Cardiac muscle cell (in vitro differentiated cells and primary cell): Measurements from ENCODE around the gene MAB21L1. TPM values are rescaled to one million over a fixed set of nuclear protein-coding genes. Genes with fewer than 3 reads are reported as not detected.

ENCODE experiments used
- DNase-seq, 2 donors: peaks; one replicate each; pipeline versions ENCODE4 v3.0.0 to v3.0.0-alpha.2; 2010 to 2017; ENCODE audit warnings: low read depth in 1 of 2, low spot score in 1 of 2
- H3K27ac ChIP-seq: fragments of 200-600 bp; sonication (generic); 2 replicates; pipeline ENCODE4 v1.5.1; 2016
- H3K27me3 ChIP-seq: fragments of 200-600 bp; sonication (generic); 2 replicates; pipeline ENCODE4 v1.6.0; 2016; ENCODE audit warnings: control low read depth
- H3K36me3 ChIP-seq: fragments of 200-600 bp; sonication (generic); 2 replicates; pipeline ENCODE4 v1.5.1; 2016; ENCODE audit warnings: control low read depth
- H3K4me1 ChIP-seq: fragments of 200-600 bp; sonication (generic); 2 replicates; pipeline ENCODE4 v1.8.1; 2017; ENCODE audit warnings: low read depth, mild to moderate bottlenecking, mixed run types
- H3K4me3 ChIP-seq: fragments of 200-600 bp; sonication (generic); 2 replicates; pipeline ENCODE4 v1.5.1; 2016; ENCODE audit warnings: mild to moderate bottlenecking
- H3K9me3 ChIP-seq: fragments of 200-600 bp; sonication (generic); 2 replicates; pipeline ENCODE4 v1.5.1; 2017; ENCODE audit warnings: low read depth, mild to moderate bottlenecking, control low read depth
- polyA plus RNA-seq: library from polyadenylated mRNA; unstranded; fragments of >200 nt; fragmentation: Nextera tagmentation; extraction: Ambion mirVana; gene quantifications from 2 replicates; pipeline ENCODE4 v1.2.1, GENCODE V29; 2016
- total RNA-seq: library from RNA; depleted of rRNA; stranded (reverse); fragments of >200 nt; gene quantifications from 2 replicates; pipeline ENCODE4 v1.2.3, GENCODE V29; 2016
- TF ChIP-seq, protein P1 (sequence below): IDR thresholded peaks from 2 replicates; pipeline ENCODE4 v1.5.1; 2012; ENCODE audit warnings: low read depth, mild to moderate bottlenecking, low read length

Gene MAB21L1
- total and polyA plus RNA-seq, 2 experiments from 2014 or later = 0.03 to 0.29 TPM

DNA sequence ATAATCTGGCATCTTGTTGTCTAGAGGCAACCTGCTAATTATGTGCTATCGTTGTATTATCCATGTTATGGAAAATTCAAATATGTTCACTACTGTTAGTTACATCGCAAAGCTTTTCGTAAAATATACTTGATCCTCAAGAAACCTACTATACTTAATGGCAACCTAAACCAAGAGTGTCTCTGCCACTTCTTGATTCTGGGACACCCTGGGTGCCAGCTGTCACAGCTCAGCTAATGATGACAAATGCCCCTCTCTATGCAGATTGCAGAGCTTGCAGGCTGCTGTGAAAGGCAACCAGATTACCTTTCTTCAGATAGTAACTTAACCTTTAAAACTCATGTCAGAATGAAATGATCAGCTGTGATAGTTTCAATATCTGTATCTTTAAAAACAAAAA, 8.9 kb upstream of the MAB21L1 start:
- TF ChIP-seq, protein P1, sequence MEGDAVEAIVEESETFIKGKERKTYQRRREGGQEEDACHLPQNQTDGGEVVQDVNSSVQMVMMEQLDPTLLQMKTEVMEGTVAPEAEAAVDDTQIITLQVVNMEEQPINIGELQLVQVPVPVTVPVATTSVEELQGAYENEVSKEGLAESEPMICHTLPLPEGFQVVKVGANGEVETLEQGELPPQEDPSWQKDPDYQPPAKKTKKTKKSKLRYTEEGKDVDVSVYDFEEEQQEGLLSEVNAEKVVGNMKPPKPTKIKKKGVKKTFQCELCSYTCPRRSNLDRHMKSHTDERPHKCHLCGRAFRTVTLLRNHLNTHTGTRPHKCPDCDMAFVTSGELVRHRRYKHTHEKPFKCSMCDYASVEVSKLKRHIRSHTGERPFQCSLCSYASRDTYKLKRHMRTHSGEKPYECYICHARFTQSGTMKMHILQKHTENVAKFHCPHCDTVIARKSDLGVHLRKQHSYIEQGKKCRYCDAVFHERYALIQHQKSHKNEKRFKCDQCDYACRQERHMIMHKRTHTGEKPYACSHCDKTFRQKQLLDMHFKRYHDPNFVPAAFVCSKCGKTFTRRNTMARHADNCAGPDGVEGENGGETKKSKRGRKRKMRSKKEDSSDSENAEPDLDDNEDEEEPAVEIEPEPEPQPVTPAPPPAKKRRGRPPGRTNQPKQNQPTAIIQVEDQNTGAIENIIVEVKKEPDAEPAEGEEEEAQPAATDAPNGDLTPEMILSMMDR = no peak
- Histone ChIP-seq H3K4me3 (no peak overlapping the region), H3K9me3 (no peaks in the 10 kb centered on the region), H3K27ac (no peak overlapping the region), H3K36me3 (no peaks in the 10 kb centered on the region), H3K4me1 (no peaks in the 10 kb centered on the region), H3K27me3 (peaks cover 36% of the 10 kb centered on the region)
- DNase-seq = no peak

DNA sequence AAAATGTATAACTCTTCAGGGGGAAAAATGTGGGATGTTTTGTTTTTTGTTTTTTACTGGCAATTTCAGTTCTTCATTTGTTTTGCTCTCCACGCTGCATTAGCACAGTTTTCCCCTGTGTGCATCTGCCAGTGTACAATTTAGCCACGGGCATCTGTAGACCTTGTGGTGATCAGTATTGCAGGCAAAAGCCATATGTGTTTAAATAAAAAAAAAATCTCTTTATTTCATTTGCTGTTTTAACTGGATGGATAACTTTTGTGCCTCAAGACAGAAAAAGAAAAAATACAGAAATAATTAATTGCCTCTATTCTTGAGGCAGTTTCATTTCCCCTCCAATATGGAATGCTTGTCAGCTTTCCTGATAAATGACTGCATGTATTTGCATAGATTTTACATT, 7.9 kb upstream of the MAB21L1 start:
- peaks cover 44% of the 10 kb centered on the region for H3K27me3 ChIP-seq
- H3K4me1 ChIP-seq = no peaks in the 10 kb centered on the region
- no peak for DNase-seq
- H3K36me3 ChIP-seq = no peaks in the 10 kb centered on the region
- no peak overlapping the region for H3K27ac ChIP-seq
- TF ChIP-seq, protein P1 = no peak
- no peaks in the 10 kb centered on the region for H3K9me3 ChIP-seq
- no peak overlapping the region for H3K4me3 ChIP-seq

DNA sequence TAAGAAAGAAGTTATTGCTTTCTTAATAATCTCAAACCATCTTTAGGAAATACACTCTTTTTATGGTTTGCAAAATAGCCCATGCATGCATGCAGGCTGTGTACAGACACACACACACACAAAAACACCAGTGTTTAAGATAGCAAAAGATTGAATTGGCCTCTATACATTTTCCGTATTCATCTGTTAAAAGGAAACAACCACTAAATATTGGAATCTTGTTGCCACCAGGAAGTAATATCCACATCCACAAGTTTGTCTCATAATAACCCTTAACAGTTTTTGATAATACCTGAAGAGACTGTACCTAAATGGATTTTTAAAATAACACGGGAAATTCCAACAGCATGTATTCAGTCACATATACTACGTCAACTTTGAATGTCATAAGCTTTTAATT, 7.3 kb upstream of the MAB21L1 start:
- Histone ChIP-seq H3K9me3 (no peaks in the 10 kb centered on the region), H3K27me3 (peaks cover 46% of the 10 kb centered on the region), H3K36me3 (no peaks in the 10 kb centered on the region), H3K4me3 (no peak overlapping the region), H3K4me1 (no peaks in the 10 kb centered on the region), H3K27ac (no peak overlapping the region)
- DNase-seq = no peak
- TF ChIP-seq, protein P1 = no peak

DNA sequence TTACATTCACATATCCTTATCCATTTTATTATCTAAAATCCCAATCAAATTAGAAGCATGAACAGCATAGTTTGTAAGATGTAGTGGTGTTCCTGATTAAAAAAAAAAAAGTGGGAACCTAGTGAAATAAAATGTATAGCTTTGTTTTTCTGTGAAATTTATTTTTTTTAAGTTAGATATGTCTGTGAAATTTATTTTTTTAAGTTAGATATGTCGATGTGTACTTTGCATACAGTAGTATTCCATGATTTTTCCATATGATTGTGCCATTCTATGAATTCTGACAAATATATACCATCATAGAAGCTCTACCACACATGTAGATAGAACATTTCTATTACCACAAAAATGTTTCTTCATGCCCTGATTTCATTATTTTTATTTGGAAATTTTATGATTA, 6.0 kb upstream of the MAB21L1 start:
- H3K36me3 ChIP-seq = no peaks in the 10 kb centered on the region
- DNase-seq = no peak
- H3K27me3 ChIP-seq = peaks cover 57% of the 10 kb centered on the region
- TF ChIP-seq, protein P1 = no peak
- no peaks in the 10 kb centered on the region for H3K9me3 ChIP-seq
- no peaks in the 10 kb centered on the region for H3K4me1 ChIP-seq
- no peak overlapping the region for H3K27ac ChIP-seq
- no peak overlapping the region for H3K4me3 ChIP-seq

DNA sequence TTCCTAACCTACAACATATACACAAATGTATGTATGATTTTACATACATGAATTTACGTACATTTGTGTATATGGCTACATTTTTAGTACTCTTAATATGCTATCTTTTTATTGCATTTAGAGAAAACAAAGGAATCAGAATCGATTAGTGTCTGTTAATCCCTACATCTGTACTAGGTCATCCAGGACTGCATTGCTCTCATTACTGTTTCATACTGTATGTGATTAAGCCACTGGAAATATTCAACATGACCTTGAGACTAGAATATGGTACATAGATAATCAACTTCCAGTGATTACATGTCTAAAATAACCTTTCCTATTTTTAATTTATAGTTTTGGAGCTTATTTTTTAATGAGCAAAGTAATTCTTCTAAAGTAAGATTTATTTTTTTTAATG, 5.3 kb upstream of the MAB21L1 start:
- Histone ChIP-seq H3K4me3 (no peak overlapping the region), H3K36me3 (no peaks in the 10 kb centered on the region), H3K27ac (no peak overlapping the region), H3K9me3 (no peaks in the 10 kb centered on the region), H3K27me3 (peaks cover 62% of the 10 kb centered on the region), H3K4me1 (no peaks in the 10 kb centered on the region)
- no peak for DNase-seq
- TF ChIP-seq, protein P1 = no peak

DNA sequence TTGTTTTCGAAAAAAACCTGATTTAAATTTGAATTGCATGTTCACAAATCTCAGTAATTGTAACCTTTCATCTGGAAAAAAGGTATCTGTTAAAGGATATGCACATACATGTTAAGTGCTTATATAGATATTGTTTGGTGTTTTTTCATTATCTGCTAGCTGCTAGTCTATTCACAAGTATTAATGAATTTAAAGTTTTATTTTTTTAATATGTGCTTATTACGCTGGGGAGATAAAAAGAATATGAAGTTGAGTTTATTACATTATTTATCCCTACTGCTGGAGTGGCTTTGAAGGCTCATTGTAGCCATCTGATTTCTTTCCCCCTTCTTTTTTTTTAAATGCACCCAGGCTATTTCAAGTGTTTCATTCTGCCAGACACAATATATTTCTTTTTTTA, 3.9 kb upstream of the MAB21L1 start:
- Histone ChIP-seq H3K27me3 (peaks cover 76% of the 10 kb centered on the region), H3K36me3 (no peaks in the 10 kb centered on the region), H3K9me3 (no peaks in the 10 kb centered on the region), H3K27ac (no peak overlapping the region), H3K4me3 (no peak overlapping the region), H3K4me1 (no peaks in the 10 kb centered on the region)
- TF ChIP-seq, protein P1 = no peak
- DNase-seq = no peak
